Caki2 (cell line): ENCODE measurements around the gene G6PD. TPM values are rescaled to one million over a fixed set of nuclear protein-coding genes. Genes with fewer than 3 reads are reported as not detected.

ENCODE experiments used
- DNase-seq: peaks from one replicate; pipeline ENCODE4 v3.0.0-alpha.2; 2015; ENCODE audit warnings: low read depth
- in situ Hi-C: cut with HindIII; loops from 2 replicates; pipeline ENCODE4 v1.10.0; 2016; ENCODE audit warnings: low sequenced_read_pairs, low pct_unique_long_range_greater_than_20kb, mixed read lengths
- total RNA-seq: library from RNA; depleted of rRNA; stranded (reverse); fragments of >200 nt; shearing (Covaris generic); gene quantifications from 2 replicates; pipeline ENCODE4 v1.2.3, GENCODE V29; 2014; ENCODE audit warnings: low replicate concordance

The G6PD gene
- total RNA-seq, 1 experiment from 2014 or later = 665 TPM

- in situ Hi-C loops = no loop called here
- no peak for DNase-seq
Observed at GRCh38 chrX:154495472-154495922, 51.1 kb downstream of the G6PD start.

- in situ Hi-C loops = no loop called here
- DNase-seq = no peak
Observed at GRCh38 chrX:154494715-154495114, 51.9 kb downstream of the G6PD start.

GRCh38 chrX:154490414-154491083, 56.1 kb downstream of the G6PD start, which contains the start of gene SLC10A3:
TSS of gene SLC10A3 (minus strand) at chrX:154490629. CDS start at chrX:154488940, 1,689 bp downstream.
- in situ Hi-C loops = no loop called here
- DNase-seq = peak; percentile 82

- DNase-seq = no peak
- in situ Hi-C loops = no loop called here
Observed at GRCh38 chrX:154490021-154490413, 56.6 kb downstream of the G6PD start.

GRCh38 chrX:154489182-154489581, 57.5 kb downstream of the G6PD start:
- in situ Hi-C loops = no loop called here

GRCh38 chrX:154488336-154489075, 58.1 kb downstream of the G6PD start:
- no peak for DNase-seq
- in situ Hi-C loops = no loop called here

More at GRCh38 chrX:154489182-154489581, 57.5 kb downstream of the G6PD start:
- no peak for DNase-seq

GRCh38 chrX:154487518-154488290, 58.9 kb downstream of the G6PD start:
- DNase-seq = no peak
- in situ Hi-C loops = no loop called here

GRCh38 chrX:154486396-154487207, 60.0 kb downstream of the G6PD start, which contains the start of gene UBL4A:
TSS of gene UBL4A (minus strand) at chrX:154486615. CDS start at chrX:154486584, 31 bp downstream.
- DNase-seq = peak; percentile 69
- in situ Hi-C loops = no loop called here

- in situ Hi-C loops = no loop called here
- no peak for DNase-seq
Observed at GRCh38 chrX:154486052-154486395, 60.6 kb downstream of the G6PD start.

GRCh38 chrX:154485150-154486051, 61.2 kb downstream of the G6PD start:
- DNase-seq = no peak
- in situ Hi-C loops = no loop called here

GRCh38 chrX:154484255-154485149, 62.1 kb downstream of the G6PD start:
- peak; percentile 36 for DNase-seq
- in situ Hi-C loops = no loop called here

GRCh38 chrX:154483325-154483724, 63.3 kb downstream of the G6PD start:
- in situ Hi-C loops = no loop called here
- no peak for DNase-seq

- in situ Hi-C loops = no loop called here
- no peak for DNase-seq
Observed at GRCh38 chrX:154482786-154483185, 63.9 kb downstream of the G6PD start.

GRCh38 chrX:154481911-154482601, 64.6 kb downstream of the G6PD start:
- no peak for DNase-seq
- in situ Hi-C loops = no loop called here
